ENCODE data around the gene PTPRR. TPM values are rescaled to one million over a fixed set of nuclear protein-coding genes. Genes with fewer than 3 reads are reported as not detected.

The PTPRR gene
- total RNA-seq, 1 experiment from 2014 or later = 1.3 TPM

DNA sequence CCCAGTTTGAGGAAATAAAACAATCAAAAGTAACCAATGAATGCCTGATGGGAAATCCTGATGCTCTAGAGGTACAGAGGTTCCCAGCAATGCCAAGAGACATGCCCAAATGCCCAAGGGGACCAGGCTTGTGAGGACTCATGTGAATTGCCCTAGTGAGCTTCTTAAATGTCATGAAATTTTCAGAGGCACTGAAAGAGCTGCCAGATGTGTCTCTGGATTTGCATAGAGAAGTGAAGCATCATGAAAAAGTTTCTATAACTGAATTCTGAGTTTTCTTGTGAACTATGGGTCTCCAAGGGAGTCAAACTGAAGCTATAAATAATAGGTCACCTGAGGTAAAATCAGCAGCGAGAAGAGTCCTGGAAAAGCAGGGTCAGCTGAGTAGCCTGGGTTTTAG lies 9.9 kb downstream of the PTPRR start:
- no peak for DNase-seq
- no peaks in the 10 kb centered on the region for H3K4me1 ChIP-seq
- Mint-ChIP-seq H3K9me3 (ENCODE audit: unreplicated experiment) (no peaks in the 10 kb centered on the region), H3K4me1 (ENCODE audit: low read depth, unreplicated experiment) (no peaks in the 10 kb centered on the region), H3K36me3 (ENCODE audit: insufficient read depth, unreplicated experiment) (no peaks in the 10 kb centered on the region), H3K27me3 (ENCODE audit: insufficient read depth, unreplicated experiment) (peaks cover 19% of the 10 kb centered on the region), H3K4me3 (ENCODE audit: unreplicated experiment) (no peak overlapping the region), H3K27ac (ENCODE audit: unreplicated experiment) (no peak overlapping the region)
- BruUV-seq (replicated peaks) = no TSS peak
- TF ChIP-seq, protein P1, sequence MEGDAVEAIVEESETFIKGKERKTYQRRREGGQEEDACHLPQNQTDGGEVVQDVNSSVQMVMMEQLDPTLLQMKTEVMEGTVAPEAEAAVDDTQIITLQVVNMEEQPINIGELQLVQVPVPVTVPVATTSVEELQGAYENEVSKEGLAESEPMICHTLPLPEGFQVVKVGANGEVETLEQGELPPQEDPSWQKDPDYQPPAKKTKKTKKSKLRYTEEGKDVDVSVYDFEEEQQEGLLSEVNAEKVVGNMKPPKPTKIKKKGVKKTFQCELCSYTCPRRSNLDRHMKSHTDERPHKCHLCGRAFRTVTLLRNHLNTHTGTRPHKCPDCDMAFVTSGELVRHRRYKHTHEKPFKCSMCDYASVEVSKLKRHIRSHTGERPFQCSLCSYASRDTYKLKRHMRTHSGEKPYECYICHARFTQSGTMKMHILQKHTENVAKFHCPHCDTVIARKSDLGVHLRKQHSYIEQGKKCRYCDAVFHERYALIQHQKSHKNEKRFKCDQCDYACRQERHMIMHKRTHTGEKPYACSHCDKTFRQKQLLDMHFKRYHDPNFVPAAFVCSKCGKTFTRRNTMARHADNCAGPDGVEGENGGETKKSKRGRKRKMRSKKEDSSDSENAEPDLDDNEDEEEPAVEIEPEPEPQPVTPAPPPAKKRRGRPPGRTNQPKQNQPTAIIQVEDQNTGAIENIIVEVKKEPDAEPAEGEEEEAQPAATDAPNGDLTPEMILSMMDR (IDR thresholded peaks at IDR 0.05; ENCODE audit: insufficient read depth in 1 of 2, low read depth in 1 of 2, low read length in 1 of 2, severe bottlenecking in 1 of 2, unreplicated experiment in 1 of 2) = no peak
- CTCF ChIA-PET = no interaction called here
- no peak overlapping the region for H3K4me3 ChIP-seq (ENCODE audit: low read depth, low read length)
- H3K9me3 ChIP-seq = no peaks in the 10 kb centered on the region
- no peaks in the 10 kb centered on the region for H3K27me3 ChIP-seq (replicated peaks; ENCODE audit: control insufficient read depth, insufficient read depth, low read length)
- H3K36me3 ChIP-seq (ENCODE audit: control insufficient read depth, insufficient read depth, low read length) = no peaks in the 10 kb centered on the region
- intact Hi-C loops (cut with micrococcal nuclease; ENCODE audit: unreplicated experiment) = no loop called here
- POLR2A ChIA-PET = no interaction called here

DNA sequence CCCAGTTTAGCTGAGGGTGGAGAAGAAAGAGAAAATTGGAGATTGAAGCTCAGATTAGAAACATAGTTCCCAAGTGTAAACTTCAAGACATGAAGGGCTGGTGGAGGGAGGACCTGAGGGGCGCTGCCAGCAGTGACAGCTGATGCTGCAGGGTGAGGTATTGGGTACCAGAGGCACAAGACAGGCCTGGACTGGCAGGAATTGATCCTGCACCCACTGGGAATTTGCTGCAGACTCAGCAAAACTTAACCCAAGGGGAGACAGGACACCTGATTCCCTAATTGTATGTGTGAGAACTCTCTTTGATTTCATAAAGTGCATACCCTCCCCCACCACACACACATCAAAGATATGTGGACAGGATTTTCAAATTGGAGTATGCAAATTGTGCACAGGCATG lies 11.6 kb downstream of the PTPRR start:
- no peak overlapping the region for H3K4me3 Mint-ChIP-seq (ENCODE audit: unreplicated experiment)
- H3K4me1 Mint-ChIP-seq (ENCODE audit: low read depth, unreplicated experiment) = no peaks in the 10 kb centered on the region
- no TSS peak for BruUV-seq (replicated peaks)
- Histone ChIP-seq H3K4me1 (no peaks in the 10 kb centered on the region), H3K27me3 (replicated peaks; ENCODE audit: control insufficient read depth, insufficient read depth, low read length) (no peaks in the 10 kb centered on the region), H3K36me3 (ENCODE audit: control insufficient read depth, insufficient read depth, low read length) (no peaks in the 10 kb centered on the region), H3K4me3 (ENCODE audit: low read depth, low read length) (no peak overlapping the region), H3K9me3 (no peaks in the 10 kb centered on the region)
- intact Hi-C loops (cut with micrococcal nuclease; ENCODE audit: unreplicated experiment) = no loop called here
- H3K27ac Mint-ChIP-seq (ENCODE audit: unreplicated experiment) = no peak overlapping the region
- TF ChIP-seq, protein P1 (IDR thresholded peaks at IDR 0.05; ENCODE audit: insufficient read depth in 1 of 2, low read depth in 1 of 2, low read length in 1 of 2, severe bottlenecking in 1 of 2, unreplicated experiment in 1 of 2) = no peak
- POLR2A ChIA-PET = no interaction called here
- CTCF ChIA-PET = no interaction called here
- no peaks in the 10 kb centered on the region for H3K9me3 Mint-ChIP-seq (ENCODE audit: unreplicated experiment)
- H3K27me3 Mint-ChIP-seq (ENCODE audit: insufficient read depth, unreplicated experiment) = peaks cover 16% of the 10 kb centered on the region
- DNase-seq = no peak
- H3K36me3 Mint-ChIP-seq (ENCODE audit: insufficient read depth, unreplicated experiment) = no peaks in the 10 kb centered on the region

DNA sequence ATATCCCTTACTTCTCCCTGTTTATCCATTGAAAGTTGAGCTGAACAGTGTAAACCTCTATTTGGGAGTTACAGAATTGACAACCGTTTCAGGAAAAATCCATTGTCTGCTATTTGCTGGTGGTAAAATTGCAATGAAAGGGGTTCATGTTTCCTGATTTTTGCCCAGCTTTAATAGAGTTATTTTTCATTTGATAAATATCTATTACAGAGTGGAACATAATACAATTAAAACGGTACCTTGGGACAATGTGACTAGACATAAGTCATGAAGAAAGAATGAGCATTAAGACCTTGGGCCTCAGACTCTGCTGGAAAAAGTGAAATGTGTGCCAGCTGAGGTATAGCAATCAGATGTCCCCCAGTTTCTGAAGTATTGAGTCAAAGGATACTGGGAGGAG lies 13.1 kb downstream of the PTPRR start:
- Mint-ChIP-seq H3K4me3 (ENCODE audit: unreplicated experiment) (no peak overlapping the region), H3K4me1 (ENCODE audit: low read depth, unreplicated experiment) (no peaks in the 10 kb centered on the region), H3K9me3 (ENCODE audit: unreplicated experiment) (no peaks in the 10 kb centered on the region), H3K36me3 (ENCODE audit: insufficient read depth, unreplicated experiment) (no peaks in the 10 kb centered on the region), H3K27me3 (ENCODE audit: insufficient read depth, unreplicated experiment) (peaks cover 16% of the 10 kb centered on the region), H3K27ac (ENCODE audit: unreplicated experiment) (no peak overlapping the region)
- DNase-seq = no peak
- intact Hi-C loops (cut with micrococcal nuclease; ENCODE audit: unreplicated experiment) = no loop called here
- ChIA-PET POLR2A (no interaction called here), CTCF (no interaction called here)
- H3K9me3 ChIP-seq = no peaks in the 10 kb centered on the region
- no TSS peak for BruUV-seq (replicated peaks)
- no peaks in the 10 kb centered on the region for H3K36me3 ChIP-seq (ENCODE audit: control insufficient read depth, insufficient read depth, low read length)
- no peak overlapping the region for H3K4me3 ChIP-seq (ENCODE audit: low read depth, low read length)
- H3K27me3 ChIP-seq (replicated peaks; ENCODE audit: control insufficient read depth, insufficient read depth, low read length) = no peaks in the 10 kb centered on the region
- H3K4me1 ChIP-seq = no peaks in the 10 kb centered on the region
- TF ChIP-seq, protein P1 (IDR thresholded peaks at IDR 0.05; ENCODE audit: insufficient read depth in 1 of 2, low read depth in 1 of 2, low read length in 1 of 2, severe bottlenecking in 1 of 2, unreplicated experiment in 1 of 2) = no peak
